Activated CD8-positive, alpha-beta T cell treated with anti-CD3 and anti-CD28 coated beads for 36 hours (primary cell): Measurements from ENCODE around the gene PARVA. TPM values are rescaled to one million over a fixed set of nuclear protein-coding genes. Genes with fewer than 3 reads are reported as not detected.

Experiments
- ATAC-seq: fragments of 200-7000 bp; cut with Tn5 transposase; one replicate; pipeline ENCODE4 v1.10.0; 2021; ENCODE audit warnings: mild to moderate bottlenecking, moderate library complexity
- CTCF ChIA-PET: fragments of 350-600 bp; sonication (Branson Sonifier 250); formaldehyde crosslinking; loops from one replicate; lab custom pipeline; 2021; ENCODE audit warnings: antibody characterized with exemption; lab: Charles Lee
- POLR2A ChIA-PET: fragments of 350-600 bp; sonication (Branson Sonifier 250); formaldehyde crosslinking; loops from one replicate; lab custom pipeline; 2021; ENCODE audit warnings: antibody characterized with exemption; lab: Charles Lee
- DNase-seq: peaks from one replicate; pipeline ENCODE4 v3.0.0-alpha.2; 2020
- H3K27ac Mint-ChIP-seq: one replicate; pipeline ENCODE4 v1.8.0; 2021; ENCODE audit warnings: mild to moderate bottlenecking, mixed read lengths
- H3K27me3 Mint-ChIP-seq: one replicate; pipeline ENCODE4 v1.8.0; 2021; ENCODE audit warnings: mixed read lengths
- H3K36me3 Mint-ChIP-seq: one replicate; pipeline ENCODE4 v1.8.0; 2021; ENCODE audit warnings: low read depth, mixed read lengths
- H3K4me1 Mint-ChIP-seq: one replicate; pipeline ENCODE4 v1.8.0; 2021; ENCODE audit warnings: low read depth, mixed read lengths
- H3K4me3 Mint-ChIP-seq: one replicate; pipeline ENCODE4 v1.8.0; 2021; ENCODE audit warnings: mild to moderate bottlenecking, moderate library complexity, mixed read lengths
- H3K9me3 Mint-ChIP-seq: one replicate; pipeline ENCODE4 v1.8.0; 2021; ENCODE audit warnings: mixed read lengths
- intact Hi-C: fragments of 100-400 bp; cut with micrococcal nuclease; formaldehyde crosslinking; loops from one replicate; pipeline ENCODE4 v1.10.0; 2022
- total RNA-seq, 2 experiments: library from RNA; stranded (reverse); gene quantifications; one replicate each; pipeline ENCODE4 v1.2.3, GENCODE V29; 2021
- TF ChIP-seq, protein P1 (sequence below): fragments of 200-600 bp; IDR thresholded peaks from one replicate; pipeline ENCODE4 v1.8.0; 2022; ENCODE audit warnings: antibody characterized with exemption, mild to moderate bottlenecking

The PARVA gene
- total RNA-seq, 2 experiments from 2014 or later, result not detected

- peaks cover 2% of the 10 kb centered on the region for H3K9me3 Mint-ChIP-seq
- ATAC-seq, result no peak
- TF ChIP-seq, protein P1, sequence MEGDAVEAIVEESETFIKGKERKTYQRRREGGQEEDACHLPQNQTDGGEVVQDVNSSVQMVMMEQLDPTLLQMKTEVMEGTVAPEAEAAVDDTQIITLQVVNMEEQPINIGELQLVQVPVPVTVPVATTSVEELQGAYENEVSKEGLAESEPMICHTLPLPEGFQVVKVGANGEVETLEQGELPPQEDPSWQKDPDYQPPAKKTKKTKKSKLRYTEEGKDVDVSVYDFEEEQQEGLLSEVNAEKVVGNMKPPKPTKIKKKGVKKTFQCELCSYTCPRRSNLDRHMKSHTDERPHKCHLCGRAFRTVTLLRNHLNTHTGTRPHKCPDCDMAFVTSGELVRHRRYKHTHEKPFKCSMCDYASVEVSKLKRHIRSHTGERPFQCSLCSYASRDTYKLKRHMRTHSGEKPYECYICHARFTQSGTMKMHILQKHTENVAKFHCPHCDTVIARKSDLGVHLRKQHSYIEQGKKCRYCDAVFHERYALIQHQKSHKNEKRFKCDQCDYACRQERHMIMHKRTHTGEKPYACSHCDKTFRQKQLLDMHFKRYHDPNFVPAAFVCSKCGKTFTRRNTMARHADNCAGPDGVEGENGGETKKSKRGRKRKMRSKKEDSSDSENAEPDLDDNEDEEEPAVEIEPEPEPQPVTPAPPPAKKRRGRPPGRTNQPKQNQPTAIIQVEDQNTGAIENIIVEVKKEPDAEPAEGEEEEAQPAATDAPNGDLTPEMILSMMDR, result no peak
- no peak for DNase-seq
- no peaks in the 10 kb centered on the region for H3K4me1 Mint-ChIP-seq
- no peaks in the 10 kb centered on the region for H3K36me3 Mint-ChIP-seq
- ChIA-PET POLR2A (no interaction called here), CTCF (no interaction called here)
- no peak overlapping the region for H3K27ac Mint-ChIP-seq
- intact Hi-C loops, result no loop called here
- peaks cover 5% of the 10 kb centered on the region for H3K27me3 Mint-ChIP-seq
- no peak overlapping the region for H3K4me3 Mint-ChIP-seq
These were observed 176.8 kb downstream of the PARVA start for GRCh38 chr11:12554122-12554521.

DNA sequence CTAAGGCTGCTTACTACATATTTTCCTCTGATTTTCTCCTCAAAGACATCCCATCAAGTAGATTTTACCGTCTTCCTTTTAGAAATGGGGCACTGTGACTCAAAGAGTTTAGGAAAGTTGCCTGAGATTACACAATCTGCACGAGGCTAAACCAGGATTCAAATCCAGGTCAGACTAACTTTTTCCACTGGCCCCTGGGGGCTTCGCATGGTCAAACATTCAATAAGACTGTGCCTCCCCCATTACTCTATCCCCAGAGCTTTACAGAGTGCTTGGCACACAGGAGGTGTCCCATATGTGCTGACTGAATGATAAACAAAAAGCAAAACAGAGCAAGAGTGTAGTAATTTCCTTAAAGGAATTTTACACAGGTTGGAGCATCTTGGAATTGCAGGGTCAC, 178.8 kb downstream of the PARVA start:
- POLR2A ChIA-PET, result no interaction called here
- CTCF ChIA-PET, result no interaction called here
- Mint-ChIP-seq H3K9me3 (peaks cover 2% of the 10 kb centered on the region), H3K4me1 (no peaks in the 10 kb centered on the region), H3K27me3 (peaks cover 8% of the 10 kb centered on the region), H3K27ac (no peak overlapping the region), H3K36me3 (no peaks in the 10 kb centered on the region), H3K4me3 (no peak overlapping the region)
- ATAC-seq (no peak), DNase-seq (no peak)
- TF ChIP-seq, protein P1, result no peak
- intact Hi-C loops, result no loop called here

DNA sequence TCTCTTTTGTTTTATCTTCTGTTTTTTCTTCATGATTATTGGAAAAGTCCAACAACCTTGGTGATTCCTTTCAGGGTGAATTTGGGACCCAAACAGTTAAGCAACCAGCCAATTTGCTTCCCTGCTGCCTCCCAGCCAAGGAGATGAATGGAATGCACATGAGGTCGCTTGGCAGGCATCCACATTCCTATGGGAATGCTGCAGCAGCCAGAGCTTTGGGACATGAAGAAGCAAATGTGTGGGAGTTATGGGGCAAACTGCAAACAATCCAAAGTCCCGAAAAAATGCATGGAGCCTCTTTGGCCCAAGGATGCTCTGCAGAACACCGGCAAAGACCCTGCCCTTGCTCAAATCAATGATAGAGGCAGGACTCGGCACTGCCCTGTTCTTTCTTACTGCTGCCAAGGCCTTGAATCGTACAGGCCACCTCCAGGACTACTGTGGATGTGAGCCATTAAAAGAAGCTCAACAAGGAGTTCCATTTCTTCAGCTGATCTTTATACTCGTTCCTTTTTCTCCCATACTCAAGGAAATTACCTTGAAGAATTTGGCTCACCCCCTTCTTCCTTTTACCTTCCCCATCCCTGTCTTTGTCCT, 179.5 kb downstream of the PARVA start:
- CTCF ChIA-PET, result no interaction called here
- H3K4me1 Mint-ChIP-seq, result no peaks in the 10 kb centered on the region

GRCh38 chr11:12559011-12559410, 181.6 kb downstream of the PARVA start:
- DNase-seq (no peak), ATAC-seq (no peak)
- intact Hi-C loops, result no loop called here
- Mint-ChIP-seq H3K4me1 (no peaks in the 10 kb centered on the region), H3K4me3 (no peak overlapping the region), H3K9me3 (peaks cover 2% of the 10 kb centered on the region), H3K27ac (no peak overlapping the region), H3K27me3 (peaks cover 13% of the 10 kb centered on the region), H3K36me3 (no peaks in the 10 kb centered on the region)
- ChIA-PET POLR2A (no interaction called here), CTCF (interaction anchor here (1.3 kb wide), 1 partner anchor 10 kb away, joined by 4 read pairs; no protein-coding TSS in a partner anchor)
- TF ChIP-seq, protein P1, result no peak

More for the DNA sequence above, 179.5 kb downstream of the PARVA start:
- TF ChIP-seq, protein P1, result no peak
- Mint-ChIP-seq H3K27ac (no peak overlapping the region), H3K27me3 (peaks cover 8% of the 10 kb centered on the region), H3K36me3 (no peaks in the 10 kb centered on the region), H3K4me3 (no peak overlapping the region), H3K9me3 (peaks cover 2% of the 10 kb centered on the region)
- DNase-seq (no peak), ATAC-seq (no peak)
- POLR2A ChIA-PET, result no interaction called here
- intact Hi-C loops, result no loop called here

DNA sequence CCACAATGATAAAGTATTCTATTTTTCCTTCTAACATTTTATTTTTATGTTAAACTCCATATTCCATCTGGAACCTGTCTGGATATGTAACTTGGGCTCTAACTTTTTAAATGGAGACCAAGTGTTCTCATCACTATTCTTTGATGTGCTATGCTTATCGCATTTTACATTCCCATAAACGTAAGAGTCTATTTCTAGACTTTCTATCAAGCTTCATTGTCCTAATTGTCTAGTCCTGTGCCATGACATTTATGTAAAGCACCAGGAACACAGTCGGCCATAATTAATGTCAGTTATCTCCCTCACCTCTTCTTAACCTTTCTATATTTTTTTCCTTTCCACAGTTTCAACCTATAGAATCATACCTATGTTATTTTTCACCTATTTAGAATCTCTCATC, 183.0 kb downstream of the PARVA start:
- TF ChIP-seq, protein P1, result no peak
- CTCF ChIA-PET, result no interaction called here
- intact Hi-C loops, result no loop called here

More for the DNA sequence above, 183.0 kb downstream of the PARVA start:
- H3K27me3 Mint-ChIP-seq, result peaks cover 9% of the 10 kb centered on the region
- ATAC-seq (no peak), DNase-seq (no peak)
- H3K36me3 Mint-ChIP-seq, result no peaks in the 10 kb centered on the region
- H3K9me3 Mint-ChIP-seq, result no peaks in the 10 kb centered on the region
- POLR2A ChIA-PET, result no interaction called here
- H3K4me3 Mint-ChIP-seq, result no peak overlapping the region
- no peak overlapping the region for H3K27ac Mint-ChIP-seq
- no peaks in the 10 kb centered on the region for H3K4me1 Mint-ChIP-seq
